H9 (cell line): Measurements from ENCODE around the gene PLA2G15. TPM values are rescaled to one million over a fixed set of nuclear protein-coding genes. Genes with fewer than 3 reads are reported as not detected.

Experiments
- DNase-seq: peaks from one replicate; pipeline ENCODE4 v3.0.0-alpha.2; 2017
- H2AFZ ChIP-seq: one replicate; pipeline ENCODE4 v1.6.1; 2013; ENCODE audit warnings: mild to moderate bottlenecking, low read length, control low read depth, moderate library complexity
- H2AK5ac ChIP-seq: 2 replicates; pipeline ENCODE4 v1.6.1; 2013; ENCODE audit warnings: low read length, control low read depth, mixed read lengths; ENCODE audit not compliant: insufficient read length
- H2BK120ac ChIP-seq: one replicate; pipeline ENCODE4 v1.6.1; 2013; ENCODE audit warnings: low read depth, mild to moderate bottlenecking, low read length, control low read depth, inconsistent platforms; ENCODE audit not compliant: poor library complexity, severe bottlenecking
- H2BK12ac ChIP-seq: 2 replicates; pipeline ENCODE4 v1.6.1; 2013; ENCODE audit warnings: low read length, control low read depth, mixed read lengths, low read depth; ENCODE audit not compliant: insufficient read length
- H2BK15ac ChIP-seq: 2 replicates; pipeline ENCODE4 v1.6.1; 2013; ENCODE audit warnings: low read depth, low read length, control low read depth
- H2BK20ac ChIP-seq: one replicate; pipeline ENCODE4 v1.6.1; 2013; ENCODE audit warnings: low read depth, mild to moderate bottlenecking, low read length, control low read depth, inconsistent platforms; ENCODE audit not compliant: poor library complexity, severe bottlenecking
- H2BK5ac ChIP-seq: 2 replicates; pipeline ENCODE4 v1.6.1; 2013; ENCODE audit warnings: low read length, control low read depth, mixed read lengths; ENCODE audit not compliant: insufficient read length
- H3K14ac ChIP-seq: 2 replicates; pipeline ENCODE4 v1.6.1; 2013; ENCODE audit warnings: low read length, control low read depth; ENCODE audit not compliant: insufficient read depth
- H3K18ac ChIP-seq: 2 replicates; pipeline ENCODE4 v1.6.1; 2013; ENCODE audit warnings: low read depth, mild to moderate bottlenecking, mixed read lengths, low read length, control low read depth; ENCODE audit not compliant: insufficient read length
- H3K23ac ChIP-seq: 2 replicates; pipeline ENCODE4 v1.6.1; 2013; ENCODE audit warnings: low read length, control low read depth, mixed read lengths, low read depth; ENCODE audit not compliant: insufficient read length
- H3K23me2 ChIP-seq: 2 replicates; pipeline ENCODE4 v1.6.1; 2013; ENCODE audit warnings: low read depth, mild to moderate bottlenecking, mixed read lengths, low read length, control low read depth; ENCODE audit not compliant: insufficient read length, poor library complexity, severe bottlenecking
- H3K27ac ChIP-seq: 2 replicates; pipeline ENCODE4 v1.5.1; 2013; ENCODE audit warnings: low read length, control low read depth, mixed read lengths, low read depth; ENCODE audit not compliant: insufficient read length
- H3K27me3 ChIP-seq: 2 replicates; pipeline ENCODE4 v1.6.1; 2013; ENCODE audit warnings: low read length, control low read depth, inconsistent platforms; ENCODE audit not compliant: insufficient read depth
- H3K4ac ChIP-seq: 2 replicates; pipeline ENCODE4 v1.6.1; 2013; ENCODE audit warnings: low read depth, mild to moderate bottlenecking, control low read depth, inconsistent platforms, low read length, moderate library complexity
- H3K4me1 ChIP-seq: 2 replicates; pipeline ENCODE4 v1.6.1; 2013; ENCODE audit warnings: low read length, control low read depth, inconsistent platforms; ENCODE audit not compliant: insufficient read depth
- H3K4me2 ChIP-seq: 2 replicates; pipeline ENCODE4 v1.6.1; 2013; ENCODE audit warnings: low read length, control low read depth, mixed read lengths; ENCODE audit not compliant: insufficient read length, insufficient read depth
- H3K56ac ChIP-seq: 2 replicates; pipeline ENCODE4 v1.6.1; 2013; ENCODE audit warnings: low read depth, mild to moderate bottlenecking, mixed read lengths, low read length, control low read depth; ENCODE audit not compliant: insufficient read length
- H3K79me1 ChIP-seq: 2 replicates; pipeline ENCODE4 v1.6.1; 2013; ENCODE audit warnings: low read depth, mild to moderate bottlenecking, moderate library complexity, low read length, control low read depth, inconsistent platforms; ENCODE audit not compliant: insufficient read depth, poor library complexity, severe bottlenecking
- H3K79me2 ChIP-seq: 2 replicates; pipeline ENCODE4 v1.6.1; 2013; ENCODE audit warnings: low read length, control low read depth, inconsistent platforms; ENCODE audit not compliant: insufficient read depth
- H3K9ac ChIP-seq: 2 replicates; pipeline ENCODE4 v1.6.1; 2013; ENCODE audit warnings: low read length, control low read depth, mixed read lengths; ENCODE audit not compliant: insufficient read length; ENCODE audit errors: extremely low read depth
- H3K9me3 ChIP-seq: one replicate; pipeline ENCODE4 v1.6.1; 2013; ENCODE audit warnings: low read depth, low read length, inconsistent platforms; ENCODE audit not compliant: control insufficient read depth
- H3T11ph ChIP-seq: one replicate; pipeline ENCODE4 v1.6.1; 2013; ENCODE audit warnings: mild to moderate bottlenecking, low read length, control low read depth, inconsistent platforms
- H4K20me1 ChIP-seq: one replicate; pipeline ENCODE4 v1.6.1; 2013; ENCODE audit not compliant: control insufficient read depth, insufficient read length, insufficient read depth
- H4K5ac ChIP-seq: 2 replicates; pipeline ENCODE4 v1.6.1; 2013; ENCODE audit warnings: low read depth, mild to moderate bottlenecking, mixed read lengths, low read length, control low read depth; ENCODE audit not compliant: insufficient read length
- H4K8ac ChIP-seq: replicated peaks from 2 replicates; pipeline ENCODE4 v1.6.1; 2013; ENCODE audit warnings: low read length, control low read depth, mixed read lengths, low read depth; ENCODE audit not compliant: insufficient read length
- H4K91ac ChIP-seq: 2 replicates; pipeline ENCODE4 v1.6.1; 2013; ENCODE audit warnings: low read depth, mild to moderate bottlenecking, moderate library complexity, mixed read lengths, low read length, control low read depth; ENCODE audit not compliant: insufficient read length
- H3K27ac Mint-ChIP-seq, 3 experiments: 2 replicates in 2 of 3; 3 replicates in 1 of 3; pipeline ENCODE4 v1.8.0; 2020 to 2021; ENCODE audit warnings: mixed read lengths in 3 of 3, mild to moderate bottlenecking in 1 of 3, moderate library complexity in 1 of 3
- H3K27me3 Mint-ChIP-seq: 2 replicates; pipeline ENCODE4 v1.8.0; 2021; ENCODE audit warnings: low read depth, mild to moderate bottlenecking, moderate library complexity, mixed read lengths
- H3K36me3 Mint-ChIP-seq, 3 experiments: 2 replicates in 2 of 3; 3 replicates in 1 of 3; pipeline ENCODE4 v1.8.0; 2020 to 2021; ENCODE audit warnings: low read depth in 3 of 3, mixed read lengths in 3 of 3; ENCODE audit not compliant: insufficient read depth in 1 of 3
- H3K4me1 Mint-ChIP-seq, 2 experiments: 2 replicates each; pipeline ENCODE4 v1.8.0; 2020; ENCODE audit warnings: mixed read lengths in 2 of 2
- H3K4me3 Mint-ChIP-seq, 2 experiments: 2 replicates in 1 of 2; 3 replicates in 1 of 2; pipeline ENCODE4 v1.8.0; 2020 to 2021; ENCODE audit warnings: mild to moderate bottlenecking in 2 of 2, mixed read lengths in 2 of 2, moderate library complexity in 1 of 2
- H3K9me3 Mint-ChIP-seq, 2 experiments: 2 replicates in 1 of 2; 3 replicates in 1 of 2; pipeline ENCODE4 v1.8.0; 2020; ENCODE audit warnings: mild to moderate bottlenecking in 2 of 2, mixed read lengths in 2 of 2, moderate library complexity in 1 of 2
- WGBS: extraction: QIAGEN DNeasy Blood & Tissue Kit; methylation state at CpG from one replicate; pipeline ENCODE4 v1.1.7; 2013; ENCODE audit warnings: missing lambda C conversion rate, low lambda C conversion rate, mixed read lengths; ENCODE audit not compliant: insufficient read length; ENCODE audit errors: extremely low coverage; 5-methylcytosine and 5-hydroxymethylcytosine counted together
- total RNA-seq: library from RNA; stranded (reverse); gene quantifications from 2 replicates; pipeline ENCODE4 v1.2.1, GENCODE V29; 2021
- TF ChIP-seq, protein P1 (sequence below): fragments of 200-600 bp; sonication (generic); conservative IDR thresholded peaks from 3 replicates; pipeline ENCODE4 v1.8.0; 2021; ENCODE audit warnings: antibody characterized with exemption, mild to moderate bottlenecking

The PLA2G15 gene
- total RNA-seq, 1 experiment from 2014 or later: 11.0 TPM

DNA sequence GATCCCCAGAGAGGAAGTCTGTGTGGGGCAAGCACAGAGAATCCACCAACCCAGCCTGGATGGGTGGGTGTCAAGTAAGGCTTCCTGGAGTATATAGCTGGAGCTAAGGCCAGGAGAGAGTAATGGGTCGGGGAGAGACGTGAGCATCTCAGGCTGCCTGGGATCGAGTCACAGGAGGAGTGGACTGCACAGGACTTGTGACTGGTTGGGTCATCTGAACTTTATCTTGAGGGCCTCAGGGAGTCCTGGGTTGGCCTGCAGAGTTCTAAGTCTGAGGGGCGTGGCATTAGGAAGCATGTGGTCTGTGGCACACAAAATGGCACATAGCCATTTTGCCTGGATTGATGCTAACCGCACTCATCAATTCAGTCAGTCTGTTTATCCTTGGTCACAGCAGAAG is 1.5 kb downstream of the PLA2G15 start:
- Histone ChIP-seq H3K9ac (no peak overlapping the region), H4K5ac (no peak overlapping the region), H3K27ac (no peak overlapping the region), H2AK5ac (no peak overlapping the region), H3T11ph (no peak overlapping the region), H4K8ac (no peak overlapping the region), H2BK20ac (no peak overlapping the region), H3K79me2 (no peaks in the 10 kb centered on the region), H3K4me2 (no peak overlapping the region), H3K79me1 (no peaks in the 10 kb centered on the region), H2BK12ac (no peak overlapping the region), H4K20me1 (no peaks in the 10 kb centered on the region), H4K91ac (no peak overlapping the region), H3K4ac (no peak overlapping the region), H3K23ac (no peak overlapping the region), H2BK15ac (no peak overlapping the region), H2AFZ (no peak overlapping the region), H3K23me2 (peaks cover 11% of the 10 kb centered on the region), H3K18ac (no peak overlapping the region), H3K56ac (no peak overlapping the region), H2BK120ac (no peak overlapping the region), H3K27me3 (no peaks in the 10 kb centered on the region; the same call in 1 of the 2 replicates), H3K9me3 (no peaks in the 10 kb centered on the region), H3K4me1 (no peaks in the 10 kb centered on the region), H3K14ac (no peak overlapping the region), H2BK5ac (no peak overlapping the region)
- TF ChIP-seq, protein P1, sequence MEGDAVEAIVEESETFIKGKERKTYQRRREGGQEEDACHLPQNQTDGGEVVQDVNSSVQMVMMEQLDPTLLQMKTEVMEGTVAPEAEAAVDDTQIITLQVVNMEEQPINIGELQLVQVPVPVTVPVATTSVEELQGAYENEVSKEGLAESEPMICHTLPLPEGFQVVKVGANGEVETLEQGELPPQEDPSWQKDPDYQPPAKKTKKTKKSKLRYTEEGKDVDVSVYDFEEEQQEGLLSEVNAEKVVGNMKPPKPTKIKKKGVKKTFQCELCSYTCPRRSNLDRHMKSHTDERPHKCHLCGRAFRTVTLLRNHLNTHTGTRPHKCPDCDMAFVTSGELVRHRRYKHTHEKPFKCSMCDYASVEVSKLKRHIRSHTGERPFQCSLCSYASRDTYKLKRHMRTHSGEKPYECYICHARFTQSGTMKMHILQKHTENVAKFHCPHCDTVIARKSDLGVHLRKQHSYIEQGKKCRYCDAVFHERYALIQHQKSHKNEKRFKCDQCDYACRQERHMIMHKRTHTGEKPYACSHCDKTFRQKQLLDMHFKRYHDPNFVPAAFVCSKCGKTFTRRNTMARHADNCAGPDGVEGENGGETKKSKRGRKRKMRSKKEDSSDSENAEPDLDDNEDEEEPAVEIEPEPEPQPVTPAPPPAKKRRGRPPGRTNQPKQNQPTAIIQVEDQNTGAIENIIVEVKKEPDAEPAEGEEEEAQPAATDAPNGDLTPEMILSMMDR: no peak
- Mint-ChIP-seq H3K36me3 (peaks cover 1 to 11% (median 7%) of the 10 kb centered on the region in 3 experiments; a peak in 5 of 7 replicates), H3K9me3 (no peaks in the 10 kb centered on the region), H3K4me1 (peaks cover 15 to 16% of the 10 kb centered on the region in 2 experiments), H3K27ac (no peak overlapping the region; a peak in 1 of 7 replicates), H3K4me3 (peak overlapping the region; percentile 88 to 93; a peak in 4 of 5 replicates), H3K27me3 (peaks cover 18% of the 10 kb centered on the region)
- no peak for DNase-seq
- WGBS: no CpG with 5 or more reads among the region's 5 CpGs
